ENCODE measurements around the gene UGT1A6. TPM values are rescaled to one million over a fixed set of nuclear protein-coding genes. Genes with fewer than 3 reads are reported as not detected.
A peak's percentile ranks its signal among the peaks of the same experiment; 100 is the strongest.

Gene UGT1A6
- total and polyA plus RNA-seq, 2 donors (not counting 3 experiments of a cell fraction or from before 2014, with no cell fraction given): not detected

- TF ChIP-seq POLR2A (IDR thresholded peaks at IDR 0.05; ENCODE audit: low read depth, low read length) (no peak), MYC (IDR thresholded peaks at IDR 0.05; ENCODE audit: low read depth, low read length) (no peak), FOS (IDR thresholded peaks at IDR 0.05; ENCODE audit: borderline replicate concordance, insufficient read depth, low read length) (no peak), CTCF (IDR thresholded peaks at IDR 0.05; ENCODE audit: extremely low read depth in 1 of 2, insufficient read depth in 1 of 2, low read depth in 1 of 2, low read length in 2 of 2) (no peak), EZH2 (IDR thresholded peaks at IDR 0.05; ENCODE audit: borderline replicate concordance, low read depth, low read length, severe bottlenecking) (no peak), MAX (IDR thresholded peaks at IDR 0.05; ENCODE audit: insufficient read depth, insufficient read length) (no peak), JUN (IDR thresholded peaks at IDR 0.05; ENCODE audit: borderline replicate concordance, insufficient read depth, insufficient read length, low read depth) (no peak), GATA2 (IDR thresholded peaks at IDR 0.05; ENCODE audit: insufficient read depth, insufficient read length, low read depth, low read length) (no peak), POLR2AphosphoS5 (IDR thresholded peaks at IDR 0.05; ENCODE audit: insufficient read depth, low read depth, low read length) (no peak)
- CTCF ChIA-PET: interaction anchor here (1.0 to 1.5 kb wide), 3 partner anchors 18 to 275 kb away, joined by 3 to 4 read pairs (median 3); no protein-coding TSS in a partner anchor
- Histone ChIP-seq H3K4me1 (ENCODE audit: control insufficient read depth, extremely low read depth, insufficient read depth, low read length) (peaks cover 17% of the 10 kb centered on the region), H3K79me2 (ENCODE audit: control insufficient read depth, insufficient read depth, low read length) (no peaks in the 10 kb centered on the region), H3K9ac (replicated peaks; ENCODE audit: extremely low read depth, insufficient read depth, low read length) (peak overlapping the region; percentile 15), H3K4me2 (ENCODE audit: insufficient read depth, low read length) (peak overlapping the region; percentile 31), H3K9me3 (replicated peaks; ENCODE audit: control insufficient read depth, insufficient read depth, low read length) (no peaks in the 10 kb centered on the region), H2AFZ (ENCODE audit: low read depth, low read length) (no peak overlapping the region), H4K20me1 (replicated peaks; ENCODE audit: control insufficient read depth, extremely low read depth, insufficient read depth, low read length) (no peaks in the 10 kb centered on the region), H3K27ac (ENCODE audit: insufficient read depth, low read depth, low read length) (peak overlapping the region; percentile 64), H3K36me3 (ENCODE audit: control insufficient read depth in 2 of 2, extremely low read depth in 1 of 2, insufficient read depth in 2 of 2, low read length in 2 of 2) (no peaks in the 10 kb centered on the region), H3K27me3 (ENCODE audit: control insufficient read depth in 2 of 2, insufficient read depth in 2 of 2, low read length in 2 of 2) (no peaks in the 10 kb centered on the region), H3K4me3 (replicated peaks in 1 of 3; ENCODE audit: insufficient read depth in 1 of 3, low read depth in 1 of 3, low read length in 3 of 3) (no peak overlapping the region), H3K9me1 (replicated peaks; ENCODE audit: control insufficient read depth, extremely low read depth, insufficient read depth, low read length) (no peaks in the 10 kb centered on the region)
- no TSS peak for BruUV-seq (replicated peaks)
- FAIRE-seq: no peak
- intact Hi-C loops (cut with micrococcal nuclease): loop anchor here (1.0 kb wide), 1 partner anchor 11 kb away; no protein-coding TSS in a partner anchor
- POLR2A ChIA-PET: no interaction called here
- dilution Hi-C loops (cut with MboI; ENCODE audit: extremely low pct_ligation_motif_present, low sequenced_read_pairs): no loop called here
- no peak for DNase-seq (ENCODE audit: low read depth, low spot score)
Observed at GRCh38 chr2:233689031-233689430, 3.7 kb upstream of the UGT1A6 start.
